Measurements from ENCODE around the gene WNT8A. TPM values are rescaled to one million over a fixed set of nuclear protein-coding genes. Genes with fewer than 3 reads are reported as not detected.

Gene WNT8A
- total RNA-seq, 1 experiment from 2014 or later = not detected

DNA sequence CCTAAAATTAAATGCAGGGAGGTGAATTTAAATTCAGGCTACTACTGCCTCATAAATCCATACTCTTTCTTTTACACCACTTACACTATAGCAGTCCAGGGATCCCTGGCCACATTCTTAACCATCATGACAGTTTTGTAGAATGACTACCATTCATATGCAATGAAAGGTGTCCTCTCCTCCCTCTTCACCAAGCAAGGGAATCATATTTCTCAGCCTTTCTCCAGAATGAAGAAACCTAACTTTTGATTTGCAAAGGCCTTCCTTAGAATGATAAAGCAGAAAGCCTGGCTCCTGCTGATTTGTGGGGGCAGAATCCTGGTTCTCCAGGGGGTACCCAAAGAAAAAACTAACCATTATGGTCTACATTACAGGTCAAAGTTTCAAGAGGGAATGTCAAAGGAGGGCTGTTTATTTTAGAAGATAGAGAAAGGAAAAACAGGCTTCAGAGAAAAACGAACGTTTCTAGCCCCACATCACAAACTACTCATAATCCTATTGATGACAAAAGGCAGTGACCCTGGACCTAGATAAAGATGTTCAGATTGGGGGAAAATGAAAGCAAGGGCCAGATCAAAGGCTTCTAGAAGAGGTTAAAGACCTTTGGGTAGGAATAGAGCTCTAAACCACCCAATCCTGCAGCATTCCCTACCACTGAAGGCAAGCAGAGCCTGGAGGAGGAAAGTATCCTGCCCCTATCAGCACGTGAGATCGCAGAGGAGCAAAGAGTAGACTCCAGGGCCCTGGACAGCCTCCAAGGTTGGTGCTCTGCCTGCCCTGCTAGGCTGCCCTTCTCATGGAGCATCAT is 11.5 kb downstream of the WNT8A start:
- Histone ChIP-seq H3K9me2 (ENCODE audit: insufficient read depth) (no peaks in the 10 kb centered on the region), H3K27ac (ENCODE audit: low read depth, low read length) (no peak overlapping the region), H4K20me1 (ENCODE audit: insufficient read depth) (no peaks in the 10 kb centered on the region), H3K9ac (ENCODE audit: low read length) (no peak overlapping the region), H3K4me2 (ENCODE audit: low read length) (no peak overlapping the region), H3K9me3 (ENCODE audit: control insufficient read depth in 1 of 2, insufficient read depth in 1 of 2, low read depth in 1 of 2, low read length in 2 of 2) (no peaks in the 10 kb centered on the region), H3K79me2 (ENCODE audit: insufficient read depth, low read length) (no peaks in the 10 kb centered on the region), H3K27me3 (ENCODE audit: insufficient read depth, low read length) (no peaks in the 10 kb centered on the region; the same call in 1 of the 2 replicates), H3K4me3 (replicated peaks in 1 of 2; ENCODE audit: low read depth in 1 of 2, low read length in 2 of 2) (no peak overlapping the region), H3K4me1 (ENCODE audit: control insufficient read depth in 1 of 2, insufficient read depth in 2 of 2, low read length in 2 of 2) (peaks cover 0 to 14% of the 10 kb centered on the region in 2 experiments; a peak in 2 of 4 replicates), H3K36me3 (ENCODE audit: control insufficient read depth in 1 of 2, insufficient read depth in 2 of 2, low read length in 2 of 2) (no peaks in the 10 kb centered on the region), H2AFZ (ENCODE audit: low read depth, low read length, poor library complexity, severe bottlenecking) (no peak overlapping the region)
- ATAC-seq (no peak), DNase-seq (ENCODE audit: low read depth, low spot score) (no peak)
- ChIA-PET CTCF (no interaction called here), POLR2A (no interaction called here), RAD21 (ENCODE audit: low non-redundant PET in 1 of 2, low total read pairs in 2 of 2, uncharacterized antibody in 2 of 2, unreplicated experiment in 2 of 2) (no interaction called here)
- intact Hi-C loops (cut with micrococcal nuclease) = no loop called here
- BruUV-seq (replicated peaks) = no TSS peak
- TF ChIP-seq RAD21 (IDR thresholded peaks at IDR 0.05; ENCODE audit: low read depth) = no peak
- TF ChIP-seq CEBPB (IDR thresholded peaks at IDR 0.05; ENCODE audit: low read depth) = no peak
- TF ChIP-seq, protein P1, sequence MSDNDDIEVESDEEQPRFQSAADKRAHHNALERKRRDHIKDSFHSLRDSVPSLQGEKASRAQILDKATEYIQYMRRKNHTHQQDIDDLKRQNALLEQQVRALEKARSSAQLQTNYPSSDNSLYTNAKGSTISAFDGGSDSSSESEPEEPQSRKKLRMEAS (IDR thresholded peaks at IDR 0.05) = no peak
- TF ChIP-seq YY1 (IDR thresholded peaks at IDR 0.05; ENCODE audit: extremely low read depth, insufficient replicate concordance, low read depth, low read length) = no peak
- TF ChIP-seq ZNF274 (IDR thresholded peaks at IDR 0.05; ENCODE audit: low read depth, low read length) = no peak
- TF ChIP-seq SP1 (IDR thresholded peaks at IDR 0.05; ENCODE audit: low read depth) = no peak
- TF ChIP-seq CBX3 (IDR thresholded peaks at IDR 0.05; ENCODE audit: low read depth) = no peak

DNA sequence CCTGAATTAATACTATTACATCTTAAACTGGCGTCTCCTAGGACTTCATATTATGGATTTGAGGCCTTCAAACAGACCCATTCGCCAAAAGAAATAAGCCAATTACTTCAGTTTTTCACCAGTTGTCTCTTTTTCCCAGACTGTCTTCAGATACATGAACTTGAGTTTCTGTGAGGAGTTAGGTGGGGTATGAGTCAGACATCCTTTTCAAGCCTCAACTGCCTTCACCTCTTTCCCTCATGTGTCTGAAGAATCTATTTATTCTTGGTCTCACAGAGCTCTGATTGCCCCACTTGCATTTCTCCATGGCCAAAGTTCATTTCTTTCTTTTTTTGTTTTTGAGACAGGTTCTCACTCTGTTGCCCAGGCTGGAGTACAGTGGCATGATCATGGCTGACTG is 12.5 kb downstream of the WNT8A start:
- POLR2A ChIA-PET = no interaction called here
- no peaks in the 10 kb centered on the region for H3K9me3 ChIP-seq (ENCODE audit: control insufficient read depth in 1 of 2, insufficient read depth in 1 of 2, low read depth in 1 of 2, low read length in 2 of 2)
- RAD21 ChIA-PET (ENCODE audit: low non-redundant PET in 1 of 2, low total read pairs in 2 of 2, uncharacterized antibody in 2 of 2, unreplicated experiment in 2 of 2) = no interaction called here
- no TSS peak for BruUV-seq (replicated peaks)
- CTCF ChIA-PET = no interaction called here
- no peak overlapping the region for H3K9ac ChIP-seq (ENCODE audit: low read length)
- no peak overlapping the region for H2AFZ ChIP-seq (ENCODE audit: low read depth, low read length, poor library complexity, severe bottlenecking)
- no peaks in the 10 kb centered on the region for H3K36me3 ChIP-seq (ENCODE audit: control insufficient read depth in 1 of 2, insufficient read depth in 2 of 2, low read length in 2 of 2)
- H3K79me2 ChIP-seq (ENCODE audit: insufficient read depth, low read length) = no peaks in the 10 kb centered on the region
- H3K4me1 ChIP-seq (ENCODE audit: control insufficient read depth in 1 of 2, insufficient read depth in 2 of 2, low read length in 2 of 2) = peaks cover 0 to 14% of the 10 kb centered on the region in 2 experiments; a peak in 2 of 4 replicates
- H3K4me2 ChIP-seq (ENCODE audit: low read length) = no peak overlapping the region
- H3K9me2 ChIP-seq (ENCODE audit: insufficient read depth) = no peaks in the 10 kb centered on the region
- no peak overlapping the region for H3K4me3 ChIP-seq (replicated peaks in 1 of 2; ENCODE audit: low read depth in 1 of 2, low read length in 2 of 2)
- no peak for DNase-seq (ENCODE audit: low read depth, low spot score)
- H4K20me1 ChIP-seq (ENCODE audit: insufficient read depth) = no peaks in the 10 kb centered on the region
- H3K27ac ChIP-seq (ENCODE audit: low read depth, low read length) = no peak overlapping the region
- H3K27me3 ChIP-seq (ENCODE audit: insufficient read depth, low read length) = no peaks in the 10 kb centered on the region; the same call in 1 of the 2 replicates
- intact Hi-C loops (cut with micrococcal nuclease) = no loop called here
- ATAC-seq = no peak
- TF ChIP-seq ZFX (IDR thresholded peaks at IDR 0.05) (no peak), POLR2AphosphoS5 (IDR thresholded peaks at IDR 0.05; ENCODE audit: low read depth, low read length) (no peak), SP1 (IDR thresholded peaks at IDR 0.05; ENCODE audit: low read depth) (no peak), POLR2A (IDR thresholded peaks at IDR 0.05; ENCODE audit: borderline replicate concordance, extremely low read depth, insufficient read depth, insufficient read length) (no peak), CEBPB (IDR thresholded peaks at IDR 0.05; ENCODE audit: low read depth) (no peak), SRF (IDR thresholded peaks at IDR 0.05; ENCODE audit: low read depth) (no peak), RAD21 (IDR thresholded peaks at IDR 0.05; ENCODE audit: low read depth) (no peak), SIN3A (IDR thresholded peaks at IDR 0.05; ENCODE audit: low read depth) (no peak), YY1 (IDR thresholded peaks at IDR 0.05; ENCODE audit: extremely low read depth, insufficient replicate concordance, low read depth, low read length) (no peak), CBX3 (IDR thresholded peaks at IDR 0.05; ENCODE audit: low read depth) (no peak), FOSL1 (IDR thresholded peaks at IDR 0.05; ENCODE audit: low read depth) (no peak), REST (IDR thresholded peaks at IDR 0.05; ENCODE audit: low read depth) (no peak), ELF1 (IDR thresholded peaks at IDR 0.05; ENCODE audit: borderline replicate concordance, low read depth) (no peak), JUND (IDR thresholded peaks at IDR 0.05) (no peak), EGR1 (IDR thresholded peaks at IDR 0.05; ENCODE audit: low read depth) (no peak)
